Activated CD4-positive, alpha-beta T cell treated with anti-CD3 and anti-CD28 coated beads, Interleukin-2, Interleukin-4, amounts not matched to agents 100 ng/mL and 50 ng/mL, durations not matched to agents 16 hours and 8 hours (primary cell): ENCODE results near the gene CIAO3.

Source experiments
- DNase-seq: peaks from one replicate; pipeline ENCODE4 v3.0.0-alpha.2; 2020; ENCODE audit warnings: low spot score

CIAO3 gene

GRCh38 chr16:722835-723633, 17.8 kb downstream of the CIAO3 start:
- no peak for DNase-seq

- DNase-seq = no peak
These were observed 18.8 kb downstream of the CIAO3 start for GRCh38 chr16:721765-722540.

GRCh38 chr16:720990-721764, 19.6 kb downstream of the CIAO3 start, which contains the start of gene ANTKMT:
Gene ANTKMT (plus strand): TSS chr16:721146. CDS start chr16:721275, 129 bp downstream.
- DNase-seq = peak; percentile 81

GRCh38 chr16:720447-720989, 20.3 kb downstream of the CIAO3 start:
- peak; percentile 56 for DNase-seq

- DNase-seq = no peak
These were observed 20.9 kb downstream of the CIAO3 start for GRCh38 chr16:719815-720446.

GRCh38 chr16:718922-719321, 21.9 kb downstream of the CIAO3 start:
- no peak for DNase-seq

GRCh38 chr16:718389-718788, 22.4 kb downstream of the CIAO3 start:
- no peak for DNase-seq

- no peak for DNase-seq
These were observed 23.1 kb downstream of the CIAO3 start for GRCh38 chr16:717450-718245.

GRCh38 chr16:716768-717325, 23.9 kb downstream of the CIAO3 start:
- no peak for DNase-seq

GRCh38 chr16:716200-716568, 24.6 kb downstream of the CIAO3 start:
- no peak for DNase-seq

- DNase-seq = no peak
These were observed 25.2 kb downstream of the CIAO3 start for GRCh38 chr16:715477-716199.

- DNase-seq = peak; percentile 88
These were observed 26.0 kb downstream of the CIAO3 start, which contains the start of gene METRN for GRCh38 chr16:714558-715476. Gene METRN (plus strand): TSS chr16:715118. CDS start chr16:715290, 172 bp downstream.

- DNase-seq = no peak
These were observed 26.7 kb downstream of the CIAO3 start for GRCh38 chr16:714079-714478.

- peak; percentile 53 for DNase-seq
These were observed 28.0 kb downstream of the CIAO3 start for GRCh38 chr16:712740-713250.

- DNase-seq = peak; percentile 75
These were observed 29.1 kb downstream of the CIAO3 start for GRCh38 chr16:711548-712320.

GRCh38 chr16:711084-711483, 29.7 kb downstream of the CIAO3 start:
- no peak for DNase-seq

- no peak for DNase-seq
These were observed 30.2 kb downstream of the CIAO3 start for GRCh38 chr16:710500-711075.
